ENCODE measurements around the gene PRIMPOL.

Gene PRIMPOL

DNA sequence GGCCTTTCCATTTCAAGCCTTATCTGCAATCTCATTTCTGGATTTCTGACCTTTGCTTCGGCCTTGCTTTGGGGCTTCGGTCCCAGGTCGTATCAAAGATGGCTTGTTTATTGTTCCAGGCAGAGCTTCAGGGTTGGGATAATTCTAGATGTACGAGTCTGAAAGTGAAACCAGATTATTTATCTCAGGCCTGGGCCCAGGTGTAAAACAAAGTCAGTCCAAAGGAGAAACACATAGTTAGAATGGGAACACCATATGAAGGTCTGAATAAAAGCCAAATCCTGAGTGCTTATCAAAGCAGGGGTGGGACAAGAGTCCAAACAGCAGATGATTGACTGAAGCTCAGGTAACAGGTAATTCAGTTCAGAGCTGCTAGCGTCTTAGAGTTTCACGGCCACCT is 17.1 kb downstream of the PRIMPOL start:
- no peak for DNase-seq (ENCODE audit: low spot score)

DNA sequence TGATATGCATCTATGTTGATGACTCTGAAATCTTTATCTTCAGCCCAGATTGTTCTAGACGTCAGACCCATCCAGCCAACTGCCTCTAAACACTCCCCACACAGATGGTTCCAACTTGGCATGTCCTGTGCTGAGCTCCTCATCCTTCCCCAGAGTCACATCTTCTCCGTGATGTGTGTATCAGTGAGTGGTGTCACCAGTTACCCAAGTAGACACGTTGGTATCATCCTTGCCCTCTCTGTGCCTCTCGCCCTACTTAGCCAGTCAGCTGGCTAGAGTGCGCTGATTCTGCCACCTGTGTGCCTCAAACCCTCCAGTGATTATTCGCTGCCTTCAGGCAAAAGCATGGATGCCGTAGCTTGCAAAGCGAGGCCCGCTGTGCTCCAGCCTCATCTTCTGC is 18.6 kb downstream of the PRIMPOL start:
- DNase-seq (ENCODE audit: low spot score), result no peak

GRCh38 chr4:184668511-184669114 is 19.1 kb downstream of the PRIMPOL start:
- no peak for DNase-seq (ENCODE audit: low spot score)

DNA sequence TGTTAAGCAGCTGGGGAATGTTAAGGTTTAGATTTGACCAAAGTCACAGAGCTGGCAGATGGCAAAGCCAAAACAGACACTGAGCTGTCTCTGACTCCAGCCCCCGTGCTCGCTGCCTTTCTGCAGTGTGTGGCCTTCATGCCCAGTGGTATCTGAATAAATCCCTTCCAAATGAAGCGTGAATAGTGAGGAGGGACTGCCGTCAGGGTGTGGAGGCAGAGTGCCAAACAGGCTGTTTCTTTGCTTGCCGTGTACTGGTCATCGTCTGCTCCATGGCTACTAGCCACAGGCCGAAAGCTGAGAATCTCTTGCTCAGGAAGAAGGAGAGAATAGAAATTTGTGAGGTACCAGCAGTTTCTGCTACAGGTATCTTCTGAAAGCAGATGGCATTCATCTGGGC is 19.7 kb downstream of the PRIMPOL start:
- no peak for DNase-seq (ENCODE audit: low spot score)

- no peak for DNase-seq (ENCODE audit: low spot score)
Measured at GRCh38 chr4:184671101-184671500, 21.6 kb downstream of the PRIMPOL start.

DNA sequence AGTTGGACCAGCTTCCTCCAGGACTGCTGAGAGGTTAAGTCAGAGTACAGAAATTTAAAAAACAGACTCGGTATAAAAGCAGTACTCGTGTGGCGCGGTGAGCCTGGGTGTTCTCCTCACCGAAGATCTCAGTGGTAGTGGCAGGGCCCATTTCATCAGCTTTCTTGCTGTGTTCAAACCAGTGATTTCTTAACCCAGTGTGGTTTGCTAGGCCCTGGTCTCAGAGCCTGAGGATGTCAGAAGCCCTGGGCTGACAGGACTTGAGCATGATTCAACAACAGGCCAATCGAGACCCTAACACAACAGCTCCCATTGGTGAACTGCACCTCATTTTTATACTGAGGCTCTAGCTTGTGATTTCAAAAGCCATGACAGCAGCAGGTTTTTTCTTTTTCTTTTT is 23.2 kb downstream of the PRIMPOL start:
- DNase-seq (ENCODE audit: low spot score), result no peak

DNA sequence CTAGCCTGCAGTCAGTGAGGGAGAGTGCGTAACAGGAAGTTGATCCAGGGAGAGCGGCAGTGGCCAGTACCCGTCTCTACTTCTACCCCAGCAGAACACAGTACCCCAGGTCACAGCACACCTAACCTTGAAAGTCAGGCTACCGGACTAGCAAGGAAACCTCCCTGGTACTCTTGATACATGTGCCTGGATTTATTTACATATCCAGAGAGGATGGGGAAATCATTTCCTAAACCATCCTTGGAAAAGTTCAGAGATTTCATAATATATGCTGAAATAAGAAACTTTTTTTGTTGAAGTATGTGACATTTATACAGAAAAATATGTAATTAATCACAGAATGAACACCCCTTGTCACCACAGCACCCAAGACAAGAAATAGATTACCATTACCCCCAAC is 24.5 kb downstream of the PRIMPOL start:
- no peak for DNase-seq (ENCODE audit: low spot score)

DNA sequence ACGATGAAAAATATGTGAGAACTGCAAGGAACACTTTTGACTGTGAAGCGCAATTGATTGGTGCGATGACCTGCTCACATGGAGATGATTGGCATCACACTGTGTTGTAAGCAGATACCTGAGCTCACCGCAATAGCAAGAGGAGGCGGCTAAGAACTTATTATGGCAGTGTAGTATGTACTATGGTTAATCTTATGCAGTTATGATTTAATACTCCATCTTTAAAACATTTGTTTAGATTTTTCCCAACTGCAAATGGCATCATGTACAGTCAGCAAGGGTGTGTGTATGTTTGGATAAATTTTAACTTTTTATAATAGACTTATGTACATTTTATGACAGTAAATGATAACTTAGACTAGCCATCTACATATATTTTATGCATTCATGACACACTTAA is 25.5 kb downstream of the PRIMPOL start:
- no peak for DNase-seq (ENCODE audit: low spot score)

- DNase-seq (ENCODE audit: low spot score), result no peak
Measured at GRCh38 chr4:184675821-184676492, 26.4 kb downstream of the PRIMPOL start.

DNA sequence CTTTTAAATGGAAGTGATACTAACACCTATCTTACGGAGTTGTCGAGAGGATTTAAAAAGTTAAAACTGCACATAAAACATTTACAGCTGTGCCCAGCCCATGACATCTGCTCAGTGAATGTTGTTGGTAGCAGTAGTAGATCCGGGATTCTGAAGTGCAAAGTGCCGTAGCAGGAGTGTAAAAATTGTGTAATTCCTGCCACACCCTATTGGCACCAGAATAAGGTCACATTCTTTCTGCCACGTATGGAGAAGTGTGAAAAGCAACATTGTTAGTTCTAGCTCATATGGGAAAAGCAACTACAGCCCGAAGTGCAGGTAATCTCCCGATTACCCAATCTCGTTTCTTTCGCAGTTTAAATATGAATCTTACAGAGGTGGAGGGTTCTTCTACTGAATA is 31.2 kb downstream of the PRIMPOL start:
- no peak for DNase-seq (ENCODE audit: low spot score)

DNA sequence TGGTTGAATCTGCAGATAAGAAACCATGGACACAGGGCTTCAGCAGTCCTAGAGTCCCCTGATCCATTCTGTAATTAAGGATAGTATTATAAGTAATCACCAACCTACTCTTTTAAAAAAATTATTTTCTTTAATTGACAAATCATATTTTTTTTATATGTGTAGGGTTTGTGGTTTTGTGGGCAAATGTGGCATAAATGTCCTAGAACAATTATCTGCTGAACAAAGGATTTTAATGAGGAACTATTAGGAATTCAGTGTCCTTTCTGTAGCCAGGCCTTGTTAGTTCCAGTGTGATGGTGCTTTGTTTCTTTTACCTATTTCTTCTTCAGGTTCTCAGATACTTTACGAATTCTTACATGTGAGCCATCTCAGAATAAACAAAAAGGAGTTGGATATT is 32.4 kb downstream of the PRIMPOL start:
- no peak for DNase-seq (ENCODE audit: low spot score)

GRCh38 chr4:184684491-184685189 is 35.1 kb downstream of the PRIMPOL start:
- no peak for DNase-seq (ENCODE audit: low spot score)

DNA sequence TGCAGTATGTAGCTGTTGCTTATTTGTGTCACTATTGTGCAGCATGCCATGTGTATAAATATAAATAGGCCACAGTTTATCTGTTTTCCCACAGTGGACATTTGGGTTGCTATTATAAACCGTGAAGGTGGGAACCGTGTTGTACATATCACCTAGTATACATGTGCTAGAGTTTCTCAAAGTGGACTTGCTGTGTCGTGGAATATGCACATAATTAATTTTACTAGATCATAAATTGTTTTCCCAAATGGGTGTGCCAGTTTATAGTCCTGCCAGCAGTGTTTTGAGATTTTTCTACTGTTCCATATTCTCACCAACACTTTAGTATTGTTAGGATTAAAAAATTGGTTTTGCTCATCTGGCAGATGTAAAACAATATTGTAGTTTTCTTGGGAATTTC is 38.5 kb downstream of the PRIMPOL start:
- DNase-seq (ENCODE audit: low spot score), result no peak

GRCh38 chr4:184688447-184688846 is 38.9 kb downstream of the PRIMPOL start:
- DNase-seq (ENCODE audit: low spot score), result peak; percentile 47

- DNase-seq (ENCODE audit: low spot score), result no peak
Measured at GRCh38 chr4:184689681-184690080, 40.1 kb downstream of the PRIMPOL start.

GRCh38 chr4:184693056-184693455 is 43.5 kb downstream of the PRIMPOL start:
- no peak for DNase-seq (ENCODE audit: low spot score)

- DNase-seq (ENCODE audit: low spot score), result no peak
Measured at GRCh38 chr4:184694412-184694956, 44.9 kb downstream of the PRIMPOL start.

- peak; percentile 15 for DNase-seq (ENCODE audit: low spot score)
Measured at GRCh38 chr4:184695178-184695896, 45.8 kb downstream of the PRIMPOL start.

- no peak for DNase-seq (ENCODE audit: low spot score)
Measured at GRCh38 chr4:184697956-184698355, 48.4 kb downstream of the PRIMPOL start.

DNA sequence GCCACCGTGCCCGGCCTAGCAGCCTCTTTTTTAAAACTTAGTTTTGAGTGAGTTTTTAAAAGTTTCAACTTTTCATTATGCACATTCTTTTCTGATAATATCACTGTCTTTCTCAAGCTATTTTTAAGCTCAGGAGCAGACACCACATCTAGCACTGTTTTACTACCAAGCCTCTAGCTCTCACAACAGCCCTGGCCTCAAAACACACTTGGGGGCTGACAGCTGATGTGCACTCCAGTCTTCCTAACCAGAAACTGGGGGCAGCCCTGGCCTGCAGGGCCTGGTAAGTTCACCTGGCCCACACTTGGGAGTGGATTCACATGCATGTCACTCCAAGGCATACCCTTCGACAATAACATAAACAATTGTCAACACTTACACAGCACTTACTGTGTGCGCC is 50.4 kb downstream of the PRIMPOL start:
- DNase-seq (ENCODE audit: low spot score), result peak; percentile 18

GRCh38 chr4:184702114-184702513 is 52.6 kb downstream of the PRIMPOL start:
- DNase-seq (ENCODE audit: low spot score), result no peak

- no peak for DNase-seq (ENCODE audit: low spot score)
Measured at GRCh38 chr4:184705692-184706091, 56.2 kb downstream of the PRIMPOL start.

- no peak for DNase-seq (ENCODE audit: low spot score)
Measured at GRCh38 chr4:184706453-184706852, 56.9 kb downstream of the PRIMPOL start.

All from hepatic stellate cell (primary cell).